Measurements from ENCODE around the gene CLASRP.
"Not testable (repeated sequence)": the region's sequence is repeated elsewhere in the genome, so short reads cannot be mapped to it uniquely, and the experiment has no call there.

CLASRP gene, protein sequence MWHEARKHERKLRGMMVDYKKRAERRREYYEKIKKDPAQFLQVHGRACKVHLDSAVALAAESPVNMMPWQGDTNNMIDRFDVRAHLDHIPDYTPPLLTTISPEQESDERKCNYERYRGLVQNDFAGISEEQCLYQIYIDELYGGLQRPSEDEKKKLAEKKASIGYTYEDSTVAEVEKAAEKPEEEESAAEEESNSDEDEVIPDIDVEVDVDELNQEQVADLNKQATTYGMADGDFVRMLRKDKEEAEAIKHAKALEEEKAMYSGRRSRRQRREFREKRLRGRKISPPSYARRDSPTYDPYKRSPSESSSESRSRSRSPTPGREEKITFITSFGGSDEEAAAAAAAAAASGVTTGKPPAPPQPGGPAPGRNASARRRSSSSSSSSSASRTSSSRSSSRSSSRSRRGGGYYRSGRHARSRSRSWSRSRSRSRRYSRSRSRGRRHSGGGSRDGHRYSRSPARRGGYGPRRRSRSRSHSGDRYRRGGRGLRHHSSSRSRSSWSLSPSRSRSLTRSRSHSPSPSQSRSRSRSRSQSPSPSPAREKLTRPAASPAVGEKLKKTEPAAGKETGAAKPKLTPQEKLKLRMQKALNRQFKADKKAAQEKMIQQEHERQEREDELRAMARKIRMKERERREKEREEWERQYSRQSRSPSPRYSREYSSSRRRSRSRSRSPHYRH
- 64.7 to 86.6 (median 86.0) reads per million in 4 experiments for total RNA-seq

GRCh38 chr19:45038931-45039893 lies at the start of gene CLASRP:
TSS of gene CLASRP (plus strand) at chr19:45039045. CDS start at chr19:45040213, 1,168 bp downstream.
- peak; percentile 82 for DNase-seq

DNA sequence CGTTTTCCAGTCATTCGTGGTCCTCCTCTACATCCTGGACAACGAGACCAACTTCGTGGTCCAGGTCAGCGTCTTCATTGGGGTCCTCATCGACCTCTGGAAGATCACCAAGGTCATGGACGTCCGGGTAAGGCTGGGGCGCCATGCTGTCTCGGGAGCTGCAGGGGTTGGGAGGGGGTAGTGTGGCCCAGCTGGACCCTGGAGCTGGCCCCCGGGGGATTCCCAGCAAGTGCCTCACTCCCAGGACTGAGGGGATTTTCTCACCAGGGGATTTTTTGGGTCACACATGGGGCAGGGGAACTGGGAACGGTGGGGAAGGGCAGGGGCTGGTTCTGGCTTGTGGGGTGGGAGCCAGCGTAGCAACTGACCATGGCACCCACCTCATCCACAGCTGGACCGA lies 48.4 kb upstream of the CLASRP start:
- DNase-seq, result no peak

DNA sequence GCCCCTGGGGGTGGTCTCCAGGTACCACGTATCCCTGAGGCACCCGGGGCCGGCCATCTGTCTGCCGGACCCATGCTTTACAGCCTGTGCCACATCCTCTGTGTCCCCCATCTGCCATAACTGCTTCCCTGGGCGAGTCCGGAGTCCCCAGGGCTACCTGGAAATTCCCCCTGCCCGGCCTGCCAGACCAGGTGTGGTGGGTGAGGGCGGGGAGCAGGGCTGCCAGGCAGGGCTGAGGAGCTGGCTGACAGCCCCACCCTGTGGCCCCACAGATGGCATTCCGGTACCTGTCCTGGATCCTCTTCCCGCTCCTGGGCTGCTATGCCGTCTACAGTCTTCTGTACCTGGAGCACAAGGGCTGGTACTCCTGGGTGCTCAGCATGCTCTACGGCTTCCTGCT lies 47.9 kb upstream of the CLASRP start:
- DNase-seq, result no peak

DNA sequence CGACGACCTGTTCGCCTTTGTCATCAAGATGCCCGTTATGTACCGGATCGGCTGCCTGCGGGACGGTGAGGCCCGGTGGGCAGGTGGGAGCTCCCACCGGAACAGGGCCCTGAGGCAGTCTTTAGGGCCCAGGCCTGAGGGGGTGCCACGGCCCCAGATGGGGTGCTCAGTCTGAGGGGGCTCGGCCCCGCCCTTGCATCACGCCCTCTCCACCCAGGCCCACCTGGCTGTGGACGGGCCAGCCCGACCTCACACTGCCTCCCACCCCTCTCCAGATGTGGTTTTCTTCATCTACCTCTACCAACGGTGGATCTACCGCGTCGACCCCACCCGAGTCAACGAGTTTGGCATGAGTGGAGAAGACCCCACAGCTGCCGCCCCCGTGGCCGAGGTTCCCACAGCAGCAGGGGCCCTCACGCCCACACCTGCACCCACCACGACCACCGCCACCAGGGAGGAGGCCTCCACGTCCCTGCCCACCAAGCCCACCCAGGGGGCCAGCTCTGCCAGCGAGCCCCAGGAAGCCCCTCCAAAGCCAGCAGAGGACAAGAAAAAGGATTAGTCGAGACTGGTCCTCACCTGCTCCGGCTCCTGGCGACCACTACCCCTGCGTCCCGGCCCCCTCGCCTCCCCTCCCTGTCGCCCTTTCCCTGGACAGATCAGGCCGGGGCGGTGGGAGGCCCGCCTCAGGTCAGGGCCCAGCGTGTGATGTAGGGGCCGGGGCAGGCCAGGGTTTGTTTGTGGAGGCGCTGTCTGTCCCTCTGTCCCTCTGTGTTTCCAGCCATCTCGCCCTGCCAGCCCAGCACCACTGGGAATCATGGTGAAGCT lies 46.3 kb upstream of the CLASRP start:
- no peak for DNase-seq

GRCh38 chr19:44993526-44993925 lies 45.3 kb upstream of the CLASRP start:
- no peak for DNase-seq

DNA sequence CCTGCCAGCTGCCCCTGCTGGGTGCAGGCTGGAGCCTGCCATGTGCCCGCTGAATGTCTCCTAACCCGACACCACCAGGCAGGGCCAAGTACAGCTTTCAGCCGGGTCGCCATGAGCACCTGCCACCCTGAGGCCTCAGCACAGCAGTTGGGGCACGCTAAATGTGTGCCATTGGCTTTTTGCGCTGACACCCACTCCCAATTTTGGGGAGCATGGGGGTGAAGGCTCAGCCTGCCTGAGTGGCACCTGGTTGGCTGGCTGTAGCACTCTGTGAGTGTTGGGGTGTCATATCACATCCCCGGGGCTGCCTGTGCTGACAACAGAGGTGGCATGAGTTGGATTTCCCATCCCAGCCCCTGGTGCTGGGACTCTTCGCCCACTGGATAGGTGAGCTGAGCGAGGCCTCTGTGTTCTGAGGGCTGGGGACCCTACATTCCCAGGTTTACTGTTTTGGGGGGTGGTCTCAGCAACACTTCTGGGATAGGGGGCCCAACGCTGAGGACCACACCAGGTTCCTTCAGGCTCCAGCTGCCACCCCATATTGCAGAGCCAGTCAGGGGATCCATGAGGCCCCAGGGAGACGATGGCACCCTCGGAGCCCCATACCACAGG lies 44.8 kb upstream of the CLASRP start:
- DNase-seq, result no peak

DNA sequence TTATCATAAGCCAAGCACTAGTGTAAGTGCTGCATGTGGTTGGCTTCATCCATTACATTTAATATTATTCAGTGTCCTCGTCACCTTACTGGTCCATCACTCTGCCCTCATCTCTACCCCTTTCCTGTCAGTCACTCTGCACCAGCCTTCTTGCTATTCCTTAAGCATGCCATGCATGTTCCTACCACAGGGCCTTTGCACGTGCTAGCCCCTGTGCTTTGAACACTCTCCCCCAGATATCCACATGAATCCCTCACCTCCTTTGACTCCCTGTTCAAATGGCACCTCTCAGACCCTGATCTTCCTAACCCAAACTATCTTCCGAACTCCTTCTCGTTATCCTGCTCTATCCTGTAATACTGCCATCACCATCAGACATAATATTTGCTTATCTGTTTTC lies 40.8 kb upstream of the CLASRP start:
- no peak for DNase-seq

- not testable (repeated sequence) for DNase-seq
These were observed 39.5 kb upstream of the CLASRP start for GRCh38 chr19:44999131-44999925.

- DNase-seq, result not testable (repeated sequence)
These were observed 38.2 kb upstream of the CLASRP start for GRCh38 chr19:45000665-45001064.

DNA sequence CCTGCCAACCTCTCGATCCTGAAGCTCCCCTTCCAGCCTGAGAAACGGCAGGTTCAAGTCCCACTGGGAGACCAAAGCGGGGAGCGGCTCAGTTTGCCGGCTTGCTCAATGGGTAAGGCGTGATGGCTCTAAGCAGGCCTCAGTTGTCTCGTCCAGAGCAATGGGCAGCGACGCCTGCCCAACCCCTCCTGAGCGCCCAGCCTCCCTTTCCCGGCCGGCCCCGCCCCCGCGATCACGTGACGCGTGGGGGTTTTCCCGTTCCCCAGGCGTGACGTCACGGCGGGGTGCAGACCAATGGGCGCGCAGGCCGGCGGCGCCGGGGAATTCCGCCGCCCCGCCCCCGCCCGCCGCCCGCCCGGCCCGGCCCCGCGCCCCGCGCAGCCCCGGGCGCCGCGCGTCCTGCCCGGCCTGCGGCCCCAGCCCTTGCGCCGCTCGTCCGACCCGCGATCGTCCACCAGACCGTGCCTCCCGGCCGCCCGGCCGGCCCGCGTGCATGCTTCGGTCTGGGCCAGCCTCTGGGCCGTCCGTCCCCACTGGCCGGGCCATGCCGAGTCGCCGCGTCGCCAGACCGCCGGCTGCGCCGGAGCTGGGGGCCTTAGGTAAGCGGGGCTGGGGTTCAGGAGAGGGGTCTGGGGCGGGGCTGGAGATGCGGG lies 37.6 kb upstream of the CLASRP start, which contains the start of gene RELB:
RELB (plus strand) TSS at position 378 of the 653 bp plus-strand sequence; CDS start at position 494, 116 bp downstream.
- DNase-seq, result peak; percentile 97

DNA sequence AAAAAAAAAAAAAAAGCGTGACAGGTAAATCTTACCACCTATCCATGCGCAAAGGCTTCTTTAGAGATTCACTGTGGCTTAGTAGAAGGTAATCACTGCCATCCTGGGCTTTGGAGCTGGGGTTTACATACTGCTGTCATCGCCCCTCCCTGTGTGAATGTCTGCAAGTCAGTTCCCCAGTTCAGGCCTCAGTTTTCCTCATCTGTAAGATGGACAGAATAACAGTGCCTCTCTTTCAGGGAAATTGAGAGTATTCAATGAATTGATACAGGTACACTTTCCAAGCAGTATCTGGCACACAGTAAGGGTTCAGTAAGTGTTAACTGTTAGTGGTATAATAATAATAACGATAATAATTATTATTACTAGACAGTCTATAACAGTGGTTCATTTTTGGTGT lies 35.4 kb upstream of the CLASRP start:
- DNase-seq, result no peak

DNA sequence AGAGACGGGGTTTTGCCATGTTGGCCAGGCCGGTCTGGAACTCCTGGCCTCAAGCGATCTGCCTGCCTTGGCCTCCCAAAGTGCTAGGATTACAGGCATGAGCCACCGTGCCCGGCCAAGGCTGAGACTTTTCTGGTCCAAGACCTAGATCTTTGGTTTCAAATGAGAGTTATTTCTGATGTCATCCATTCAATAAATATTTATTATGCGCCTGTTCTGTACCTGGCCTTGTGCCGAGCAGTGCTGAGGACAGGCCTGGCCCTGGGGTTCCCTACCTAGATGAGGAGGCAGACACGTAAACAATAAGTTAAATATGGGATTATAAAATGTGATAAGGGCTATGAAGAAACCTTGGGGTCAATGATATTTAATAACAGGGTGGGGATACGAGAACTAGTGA lies 33.1 kb upstream of the CLASRP start:
- no peak for DNase-seq

GRCh38 chr19:45008552-45008951 lies 30.3 kb upstream of the CLASRP start:
- no peak for DNase-seq

GRCh38 chr19:45009625-45010255 lies 29.1 kb upstream of the CLASRP start:
- no peak for DNase-seq

GRCh38 chr19:45010306-45010705 lies 28.5 kb upstream of the CLASRP start:
- DNase-seq, result no peak

GRCh38 chr19:45011959-45012358 lies 26.9 kb upstream of the CLASRP start:
- DNase-seq, result no peak

DNA sequence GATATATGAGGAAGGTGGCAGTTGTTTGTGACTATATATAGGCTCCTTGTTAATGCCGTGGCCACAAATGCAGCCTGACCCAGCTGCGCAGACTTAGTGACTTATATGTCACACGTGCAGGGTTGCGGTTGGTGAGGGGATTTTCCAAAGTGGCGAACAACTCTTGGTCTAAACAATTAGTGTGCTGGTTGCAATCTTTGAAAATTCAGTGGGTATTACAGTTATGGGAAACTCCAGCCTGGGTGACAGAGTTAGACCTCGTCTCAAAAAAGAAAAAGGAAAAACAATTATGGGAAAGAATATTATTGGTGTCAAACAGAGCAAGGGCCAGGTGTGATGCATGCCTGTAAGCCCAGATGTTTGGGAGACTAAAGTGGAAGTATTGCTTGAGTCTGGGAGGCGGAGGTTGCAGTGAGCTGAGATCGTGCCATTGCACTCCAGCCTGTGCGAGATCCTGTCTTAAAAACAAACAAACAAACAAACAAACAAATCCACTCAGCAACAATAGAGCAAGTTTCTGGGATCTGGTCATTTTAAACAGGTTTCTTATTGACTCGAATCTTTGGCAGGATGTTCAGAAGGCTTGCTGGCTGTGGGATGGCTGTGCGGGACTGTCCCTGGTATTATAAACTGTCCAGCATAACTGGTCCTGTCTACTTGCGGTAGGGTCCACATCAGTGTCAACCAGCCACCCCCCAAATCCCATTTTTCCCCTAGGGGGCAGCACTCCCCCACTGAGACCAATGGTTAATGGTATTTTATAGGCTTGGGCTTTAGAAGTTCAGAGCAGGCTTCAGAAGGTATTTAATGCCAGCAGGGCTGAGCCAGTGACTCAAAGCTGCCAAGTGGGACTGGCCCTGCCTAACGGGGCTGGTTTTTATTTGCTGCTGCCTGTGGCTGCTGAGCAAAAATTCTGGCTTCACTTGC lies 22.2 kb upstream of the CLASRP start:
- DNase-seq, result peak; percentile 56

DNA sequence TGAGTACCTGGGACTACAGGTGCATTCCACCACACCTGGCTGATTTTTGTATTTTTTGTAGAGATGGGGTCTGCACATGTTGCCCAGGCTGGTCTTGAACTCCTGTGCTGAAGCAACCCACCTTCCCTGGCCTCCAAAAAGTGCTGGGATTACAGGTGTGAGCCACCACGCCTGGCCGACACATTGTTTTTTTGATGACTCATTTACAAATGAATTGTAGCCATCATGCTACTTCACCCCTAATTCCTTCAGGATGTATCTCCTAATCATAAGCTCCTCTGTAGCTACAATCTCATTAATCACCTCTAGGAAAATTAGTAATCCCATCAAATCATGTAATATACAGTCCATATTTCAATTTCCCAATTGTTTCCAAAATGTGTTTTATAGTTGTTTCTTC lies 19.7 kb upstream of the CLASRP start:
- DNase-seq, result no peak

Measured in effector CD8-positive, alpha-beta T cell (primary cell).